Suppressor macrophage treated with lipopolysaccharide for 1 hour (primary cell): ENCODE data around the gene BTBD2.

Source experiments
- DNase-seq, 3 donors: peaks; one replicate each; pipeline ENCODE4 v3.0.0-alpha.2; 2020 to 2022

Gene BTBD2

GRCh38 chr19:1981253-1981652, 34.3 kb downstream of the BTBD2 start:
- no peak for DNase-seq

GRCh38 chr19:1980809-1981181, 34.7 kb downstream of the BTBD2 start:
- DNase-seq: no peak

GRCh38 chr19:1980091-1980808, 35.3 kb downstream of the BTBD2 start:
- DNase-seq: no peak

- no peak for DNase-seq
These were observed 35.9 kb downstream of the BTBD2 start for GRCh38 chr19:1979642-1980041.

GRCh38 chr19:1979017-1979416, 36.5 kb downstream of the BTBD2 start:
- DNase-seq: no peak

GRCh38 chr19:1978346-1978894, 37.1 kb downstream of the BTBD2 start:
- DNase-seq: no peak

- DNase-seq: no peak
These were observed 38.4 kb downstream of the BTBD2 start for GRCh38 chr19:1977120-1977519.

- no peak for DNase-seq
These were observed 40.4 kb downstream of the BTBD2 start for GRCh38 chr19:1975162-1975480.

GRCh38 chr19:1974381-1975161, 40.9 kb downstream of the BTBD2 start:
- DNase-seq: no peak

- DNase-seq: no peak
These were observed 44.6 kb downstream of the BTBD2 start for GRCh38 chr19:1970806-1971502.

- no peak for DNase-seq
These were observed 45.3 kb downstream of the BTBD2 start for GRCh38 chr19:1970003-1970805.

- no peak for DNase-seq
These were observed 46.1 kb downstream of the BTBD2 start for GRCh38 chr19:1969176-1970002.

- DNase-seq: no peak
These were observed 47.0 kb downstream of the BTBD2 start for GRCh38 chr19:1968279-1969175.

GRCh38 chr19:1967087-1967608, 48.4 kb downstream of the BTBD2 start:
- DNase-seq: no peak

- no peak for DNase-seq
These were observed 52.8 kb downstream of the BTBD2 start for GRCh38 chr19:1962674-1963073.

GRCh38 chr19:1961000-1961883, 54.3 kb downstream of the BTBD2 start:
- DNase-seq: no peak

GRCh38 chr19:1959928-1960589, 55.5 kb downstream of the BTBD2 start:
- no peak for DNase-seq

GRCh38 chr19:1957562-1958248, 57.8 kb downstream of the BTBD2 start:
- no peak for DNase-seq
